ENCODE results near the gene BTBD9.

The BTBD9 gene

GRCh38 chr6:38194589-38194988 lies 445.1 kb downstream of the BTBD9 start:
- no peak for DNase-seq (ENCODE audit: low read depth)

GRCh38 chr6:38194282-38194572 lies 445.5 kb downstream of the BTBD9 start:
- DNase-seq (ENCODE audit: low read depth), result no peak

GRCh38 chr6:38193481-38194281 lies 446.0 kb downstream of the BTBD9 start:
- DNase-seq (ENCODE audit: low read depth), result no peak

GRCh38 chr6:38193051-38193450 lies 446.7 kb downstream of the BTBD9 start:
- DNase-seq (ENCODE audit: low read depth), result no peak

GRCh38 chr6:38192487-38192886 lies 447.2 kb downstream of the BTBD9 start:
- DNase-seq (ENCODE audit: low read depth), result no peak

GRCh38 chr6:38192011-38192410 lies 447.7 kb downstream of the BTBD9 start:
- no peak for DNase-seq (ENCODE audit: low read depth)

GRCh38 chr6:38191418-38191817 lies 448.3 kb downstream of the BTBD9 start:
- DNase-seq (ENCODE audit: low read depth), result no peak

GRCh38 chr6:38188677-38189335 lies 450.9 kb downstream of the BTBD9 start:
- DNase-seq (ENCODE audit: low read depth), result no peak

GRCh38 chr6:38187811-38188590 lies 451.7 kb downstream of the BTBD9 start:
- no peak for DNase-seq (ENCODE audit: low read depth)

GRCh38 chr6:38187325-38187724 lies 452.4 kb downstream of the BTBD9 start:
- DNase-seq (ENCODE audit: low read depth), result no peak

GRCh38 chr6:38185752-38186151 lies 454.0 kb downstream of the BTBD9 start:
- no peak for DNase-seq (ENCODE audit: low read depth)

- DNase-seq (ENCODE audit: low read depth), result no peak
Measured at GRCh38 chr6:38185244-38185643, 454.5 kb downstream of the BTBD9 start.

- no peak for DNase-seq (ENCODE audit: low read depth)
Measured at GRCh38 chr6:38184585-38185080, 455.1 kb downstream of the BTBD9 start.

GRCh38 chr6:38183856-38184584 lies 455.7 kb downstream of the BTBD9 start:
- DNase-seq (ENCODE audit: low read depth), result no peak

GRCh38 chr6:38182426-38182825 lies 457.3 kb downstream of the BTBD9 start:
- no peak for DNase-seq (ENCODE audit: low read depth)

GRCh38 chr6:38180586-38180985 lies 459.1 kb downstream of the BTBD9 start:
- no peak for DNase-seq (ENCODE audit: low read depth)

- DNase-seq (ENCODE audit: low read depth), result no peak
Measured at GRCh38 chr6:38179794-38180430, 459.8 kb downstream of the BTBD9 start.

GRCh38 chr6:38179300-38179699 lies 460.4 kb downstream of the BTBD9 start:
- no peak for DNase-seq (ENCODE audit: low read depth)

GRCh38 chr6:38178584-38178886 lies 461.2 kb downstream of the BTBD9 start:
- no peak for DNase-seq (ENCODE audit: low read depth)

- no peak for DNase-seq (ENCODE audit: low read depth)
Measured at GRCh38 chr6:38177882-38178583, 461.7 kb downstream of the BTBD9 start.
